Activated CD8-positive, alpha-beta T cell treated with anti-CD3 and anti-CD28 coated beads for 36 hours (primary cell): ENCODE data around the gene ZMPSTE24. TPM values are rescaled to one million over a fixed set of nuclear protein-coding genes. Genes with fewer than 3 reads are reported as not detected.

ENCODE experiments used
- ATAC-seq: fragments of 200-7000 bp; cut with Tn5 transposase; one replicate; pipeline ENCODE4 v1.10.0; 2021; ENCODE audit warnings: mild to moderate bottlenecking, moderate library complexity
- CTCF ChIA-PET: fragments of 350-600 bp; sonication (Branson Sonifier 250); formaldehyde crosslinking; loops from one replicate; lab custom pipeline; 2021; ENCODE audit warnings: antibody characterized with exemption; lab: Charles Lee
- POLR2A ChIA-PET: fragments of 350-600 bp; sonication (Branson Sonifier 250); formaldehyde crosslinking; loops from one replicate; lab custom pipeline; 2021; ENCODE audit warnings: antibody characterized with exemption; lab: Charles Lee
- DNase-seq: peaks from one replicate; pipeline ENCODE4 v3.0.0-alpha.2; 2020
- H3K27ac Mint-ChIP-seq: one replicate; pipeline ENCODE4 v1.8.0; 2021; ENCODE audit warnings: mild to moderate bottlenecking, mixed read lengths
- H3K27me3 Mint-ChIP-seq: one replicate; pipeline ENCODE4 v1.8.0; 2021; ENCODE audit warnings: mixed read lengths
- H3K36me3 Mint-ChIP-seq: one replicate; pipeline ENCODE4 v1.8.0; 2021; ENCODE audit warnings: low read depth, mixed read lengths
- H3K4me1 Mint-ChIP-seq: one replicate; pipeline ENCODE4 v1.8.0; 2021; ENCODE audit warnings: low read depth, mixed read lengths
- H3K4me3 Mint-ChIP-seq: one replicate; pipeline ENCODE4 v1.8.0; 2021; ENCODE audit warnings: mild to moderate bottlenecking, moderate library complexity, mixed read lengths
- H3K9me3 Mint-ChIP-seq: one replicate; pipeline ENCODE4 v1.8.0; 2021; ENCODE audit warnings: mixed read lengths
- intact Hi-C: fragments of 100-400 bp; cut with micrococcal nuclease; formaldehyde crosslinking; loops from one replicate; pipeline ENCODE4 v1.10.0; 2022
- total RNA-seq, 2 experiments: library from RNA; stranded (reverse); gene quantifications; one replicate each; pipeline ENCODE4 v1.2.3, GENCODE V29; 2021
- TF ChIP-seq, protein P1 (sequence below): fragments of 200-600 bp; IDR thresholded peaks from one replicate; pipeline ENCODE4 v1.8.0; 2022; ENCODE audit warnings: antibody characterized with exemption, mild to moderate bottlenecking

ZMPSTE24 gene
- total RNA-seq, 2 experiments from 2014 or later: 20.1 to 21.2 TPM

DNA sequence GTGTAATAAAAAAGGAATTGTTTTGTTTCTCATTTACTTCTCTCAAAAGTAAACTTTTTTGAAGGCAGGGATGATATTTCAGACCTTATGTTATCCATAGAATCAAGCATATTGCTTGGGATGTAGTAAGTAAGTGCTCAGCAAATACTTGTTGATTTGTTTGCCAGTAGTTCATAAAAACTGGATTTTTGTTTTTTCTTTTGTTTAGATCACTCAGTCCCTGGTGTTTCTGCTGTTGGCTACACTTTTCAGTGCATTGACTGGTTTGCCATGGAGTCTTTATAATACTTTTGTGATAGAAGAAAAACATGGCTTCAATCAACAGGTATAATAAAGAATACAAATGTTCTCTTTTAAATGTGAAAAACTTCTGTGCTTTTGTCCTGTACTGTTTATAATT is 10.2 kb downstream of the ZMPSTE24 start:
- intact Hi-C loops: no loop called here
- ChIA-PET CTCF (interaction anchor here (2.2 kb wide), 1 partner anchor 115 kb away, joined by 7 read pairs; no protein-coding TSS in a partner anchor), POLR2A (interaction anchor here (2.0 kb wide), 1 partner anchor 10 kb away, joined by 4 read pairs; no protein-coding TSS in a partner anchor)
- H3K4me3 Mint-ChIP-seq: no peak overlapping the region
- DNase-seq: no peak
- no peaks in the 10 kb centered on the region for H3K27me3 Mint-ChIP-seq
- TF ChIP-seq, protein P1, sequence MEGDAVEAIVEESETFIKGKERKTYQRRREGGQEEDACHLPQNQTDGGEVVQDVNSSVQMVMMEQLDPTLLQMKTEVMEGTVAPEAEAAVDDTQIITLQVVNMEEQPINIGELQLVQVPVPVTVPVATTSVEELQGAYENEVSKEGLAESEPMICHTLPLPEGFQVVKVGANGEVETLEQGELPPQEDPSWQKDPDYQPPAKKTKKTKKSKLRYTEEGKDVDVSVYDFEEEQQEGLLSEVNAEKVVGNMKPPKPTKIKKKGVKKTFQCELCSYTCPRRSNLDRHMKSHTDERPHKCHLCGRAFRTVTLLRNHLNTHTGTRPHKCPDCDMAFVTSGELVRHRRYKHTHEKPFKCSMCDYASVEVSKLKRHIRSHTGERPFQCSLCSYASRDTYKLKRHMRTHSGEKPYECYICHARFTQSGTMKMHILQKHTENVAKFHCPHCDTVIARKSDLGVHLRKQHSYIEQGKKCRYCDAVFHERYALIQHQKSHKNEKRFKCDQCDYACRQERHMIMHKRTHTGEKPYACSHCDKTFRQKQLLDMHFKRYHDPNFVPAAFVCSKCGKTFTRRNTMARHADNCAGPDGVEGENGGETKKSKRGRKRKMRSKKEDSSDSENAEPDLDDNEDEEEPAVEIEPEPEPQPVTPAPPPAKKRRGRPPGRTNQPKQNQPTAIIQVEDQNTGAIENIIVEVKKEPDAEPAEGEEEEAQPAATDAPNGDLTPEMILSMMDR: no peak
- peaks cover 41% of the 10 kb centered on the region for H3K4me1 Mint-ChIP-seq
- ATAC-seq: no peak
- peaks cover 43% of the 10 kb centered on the region for H3K36me3 Mint-ChIP-seq
- no peaks in the 10 kb centered on the region for H3K9me3 Mint-ChIP-seq
- peak overlapping the region; percentile 38 for H3K27ac Mint-ChIP-seq

DNA sequence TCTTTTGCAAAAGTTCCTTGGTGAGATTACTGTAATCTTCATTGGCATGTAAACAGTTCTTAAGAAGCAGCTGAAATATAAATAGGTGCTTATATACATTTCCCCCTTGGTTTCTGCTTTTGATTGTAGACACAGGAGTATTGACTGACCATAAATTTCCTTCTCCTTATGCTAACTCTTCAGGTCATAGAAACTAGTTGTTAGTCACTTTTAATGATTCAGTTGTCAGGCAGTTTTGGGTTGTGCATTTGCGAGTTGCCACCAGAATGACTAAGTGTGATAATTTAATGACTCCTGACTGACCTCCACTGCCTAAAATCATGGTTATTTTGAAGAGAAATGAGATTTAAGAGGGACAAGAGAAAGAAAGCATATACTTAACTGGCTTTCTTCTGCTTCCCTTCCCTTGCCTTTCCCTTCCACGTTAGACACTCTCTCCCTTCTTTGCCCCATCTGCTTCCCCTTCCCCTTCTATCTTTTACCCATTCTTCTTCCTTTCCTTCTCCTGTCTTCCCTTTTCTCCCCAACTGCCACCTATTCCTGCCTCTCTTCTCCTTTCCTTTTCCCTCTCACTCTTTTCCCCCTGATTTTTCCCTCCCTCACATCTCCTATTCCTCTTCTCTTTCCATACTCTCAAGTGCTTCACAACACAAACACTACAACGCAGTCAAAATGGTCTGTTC is 12.3 kb downstream of the ZMPSTE24 start:
- H3K27me3 Mint-ChIP-seq: no peaks in the 10 kb centered on the region
- ATAC-seq (peak; percentile 92), DNase-seq (peak; percentile 37)
- no peak overlapping the region for H3K4me3 Mint-ChIP-seq
- POLR2A ChIA-PET: no interaction called here
- H3K36me3 Mint-ChIP-seq: peaks cover 44% of the 10 kb centered on the region
- no peaks in the 10 kb centered on the region for H3K9me3 Mint-ChIP-seq
- TF ChIP-seq, protein P1: no peak
- H3K4me1 Mint-ChIP-seq: peaks cover 25% of the 10 kb centered on the region
- H3K27ac Mint-ChIP-seq: peak overlapping the region; percentile 82
- intact Hi-C loops: no loop called here
- CTCF ChIA-PET: interaction anchor here (0.8 to 1.6 kb wide), 3 partner anchors 29 to 117 kb away, joined by 3 to 4 read pairs (median 3); no protein-coding TSS in a partner anchor

DNA sequence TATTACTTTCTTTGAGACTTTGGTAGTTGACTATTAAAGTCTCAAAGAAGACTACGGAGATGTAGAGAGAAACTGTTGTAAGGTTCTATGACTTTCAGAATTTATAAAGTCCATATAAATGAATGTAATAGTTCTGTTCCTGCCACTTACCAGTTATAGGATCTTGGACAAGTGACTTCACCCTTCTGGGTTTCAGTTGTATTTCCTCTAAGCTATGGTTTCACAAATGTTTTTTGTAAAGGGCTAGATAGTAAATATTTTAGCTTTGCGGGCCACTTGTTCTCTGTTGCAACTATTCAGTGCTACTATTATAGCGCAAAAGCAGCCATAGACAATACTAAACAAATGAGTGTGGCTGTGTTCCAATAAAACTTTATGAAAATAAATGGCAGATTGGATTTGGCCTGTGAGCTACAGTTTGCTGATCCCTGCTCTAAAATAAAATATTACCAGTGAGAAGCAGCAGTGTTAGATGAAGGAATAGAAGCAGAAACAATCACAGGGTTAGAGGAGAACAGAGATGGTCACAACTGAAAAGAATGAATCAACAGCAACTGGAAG is 14.7 kb downstream of the ZMPSTE24 start:
- TF ChIP-seq, protein P1: no peak
- intact Hi-C loops: no loop called here
- H3K27me3 Mint-ChIP-seq: no peaks in the 10 kb centered on the region
- peaks cover 20% of the 10 kb centered on the region for H3K4me1 Mint-ChIP-seq
- ChIA-PET POLR2A (interaction anchor here (0.6 kb wide), 1 partner anchor 69 kb away, joined by 3 read pairs; no protein-coding TSS in a partner anchor), CTCF (interaction anchor here (1.2 to 1.7 kb wide), 4 partner anchors 43 to 129 kb away, joined by 4 to 8 read pairs (median 6); no protein-coding TSS in a partner anchor)
- H3K4me3 Mint-ChIP-seq: no peak overlapping the region
- peak overlapping the region; percentile 60 for H3K27ac Mint-ChIP-seq
- H3K9me3 Mint-ChIP-seq: no peaks in the 10 kb centered on the region
- ATAC-seq: no peak
- no peak for DNase-seq
- H3K36me3 Mint-ChIP-seq: peaks cover 46% of the 10 kb centered on the region

DNA sequence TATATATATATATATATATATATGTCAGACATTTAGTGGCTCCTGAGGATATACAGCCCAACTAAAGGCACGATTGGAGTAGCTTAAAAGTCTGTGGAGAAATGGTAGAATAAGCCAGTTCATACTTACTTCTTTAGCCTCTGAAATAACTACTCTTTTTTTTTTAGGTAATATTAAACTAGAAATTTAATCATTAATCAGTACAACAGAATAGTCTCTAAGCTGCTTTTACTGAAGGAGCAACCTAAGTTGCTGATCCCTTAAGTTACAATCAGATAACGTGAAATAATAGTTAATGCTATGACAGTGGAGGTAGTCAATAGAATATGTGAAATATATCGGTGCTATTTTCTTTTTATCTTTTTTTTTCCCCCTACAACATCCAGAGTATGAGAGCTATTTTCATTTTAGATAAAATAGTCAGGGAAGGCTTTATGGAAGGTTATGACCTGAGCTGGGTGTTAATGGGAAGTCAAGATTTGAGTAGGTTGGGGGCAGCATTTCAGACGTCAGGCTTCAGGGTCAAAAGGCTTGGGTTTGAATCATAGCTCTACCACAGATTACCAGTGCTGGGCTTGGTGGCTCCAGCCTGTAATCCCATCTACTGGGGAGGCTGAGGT is 15.6 kb downstream of the ZMPSTE24 start:
- no peaks in the 10 kb centered on the region for H3K27me3 Mint-ChIP-seq
- peaks cover 20% of the 10 kb centered on the region for H3K4me1 Mint-ChIP-seq
- peaks cover 45% of the 10 kb centered on the region for H3K36me3 Mint-ChIP-seq
- ChIA-PET POLR2A (interaction anchor here (0.6 kb wide), 1 partner anchor 68 kb away, joined by 3 read pairs; no protein-coding TSS in a partner anchor), CTCF (interaction anchor here (0.7 to 1.7 kb wide), 4 partner anchors 8 to 130 kb away, joined by 3 to 6 read pairs (median 4); no protein-coding TSS in a partner anchor)
- ATAC-seq (no peak), DNase-seq (no peak)
- no peaks in the 10 kb centered on the region for H3K9me3 Mint-ChIP-seq
- H3K27ac Mint-ChIP-seq: no peak overlapping the region
- intact Hi-C loops: no loop called here
- H3K4me3 Mint-ChIP-seq: no peak overlapping the region
- TF ChIP-seq, protein P1: no peak
